ENCODE data around the gene WNK3. TPM values are rescaled to one million over a fixed set of nuclear protein-coding genes. Genes with fewer than 3 reads are reported as not detected.

The WNK3 gene
- total RNA-seq, 4 donors from 2014 or later, result 0.25 to 1.2 (median 0.68) TPM

DNA sequence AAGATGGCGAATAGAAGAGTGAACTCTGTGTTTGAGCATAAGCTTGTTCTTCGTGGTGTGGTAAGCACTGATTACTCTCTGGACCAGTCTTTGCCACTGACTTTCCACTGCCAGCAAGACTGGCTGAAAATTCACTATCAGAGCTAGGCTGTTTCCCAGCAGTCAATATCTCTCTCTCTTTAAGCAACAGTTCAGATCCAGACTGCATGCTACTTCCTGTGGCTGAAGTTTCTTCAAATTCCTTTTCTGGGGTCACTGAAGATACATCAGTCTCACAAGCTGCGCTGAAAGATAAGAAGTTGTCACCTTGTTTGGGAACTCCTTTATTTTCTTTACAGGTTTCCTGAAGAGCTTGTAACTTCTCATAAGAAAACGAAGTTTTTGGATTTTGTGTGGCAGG, 120.8 kb downstream of the WNK3 start:
- no peak overlapping the region for H3K4me3 ChIP-seq (ENCODE audit: low read depth, poor library complexity, severe bottlenecking)
- TF ChIP-seq POLR2A (IDR thresholded peaks at IDR 0.05), result no peak
- TF ChIP-seq, protein P1, sequence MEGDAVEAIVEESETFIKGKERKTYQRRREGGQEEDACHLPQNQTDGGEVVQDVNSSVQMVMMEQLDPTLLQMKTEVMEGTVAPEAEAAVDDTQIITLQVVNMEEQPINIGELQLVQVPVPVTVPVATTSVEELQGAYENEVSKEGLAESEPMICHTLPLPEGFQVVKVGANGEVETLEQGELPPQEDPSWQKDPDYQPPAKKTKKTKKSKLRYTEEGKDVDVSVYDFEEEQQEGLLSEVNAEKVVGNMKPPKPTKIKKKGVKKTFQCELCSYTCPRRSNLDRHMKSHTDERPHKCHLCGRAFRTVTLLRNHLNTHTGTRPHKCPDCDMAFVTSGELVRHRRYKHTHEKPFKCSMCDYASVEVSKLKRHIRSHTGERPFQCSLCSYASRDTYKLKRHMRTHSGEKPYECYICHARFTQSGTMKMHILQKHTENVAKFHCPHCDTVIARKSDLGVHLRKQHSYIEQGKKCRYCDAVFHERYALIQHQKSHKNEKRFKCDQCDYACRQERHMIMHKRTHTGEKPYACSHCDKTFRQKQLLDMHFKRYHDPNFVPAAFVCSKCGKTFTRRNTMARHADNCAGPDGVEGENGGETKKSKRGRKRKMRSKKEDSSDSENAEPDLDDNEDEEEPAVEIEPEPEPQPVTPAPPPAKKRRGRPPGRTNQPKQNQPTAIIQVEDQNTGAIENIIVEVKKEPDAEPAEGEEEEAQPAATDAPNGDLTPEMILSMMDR (IDR thresholded peaks at IDR 0.05), result no peak
- intact Hi-C loops (cut with DNase I; ENCODE audit: low total_unique reads), result no loop called here
- 73 to 96% methylated on average over 4 of the region's 4 CpGs for WGBS, 2 donors
- DNase-seq (ENCODE audit: low spot score in 2 of 2), result no peak

DNA sequence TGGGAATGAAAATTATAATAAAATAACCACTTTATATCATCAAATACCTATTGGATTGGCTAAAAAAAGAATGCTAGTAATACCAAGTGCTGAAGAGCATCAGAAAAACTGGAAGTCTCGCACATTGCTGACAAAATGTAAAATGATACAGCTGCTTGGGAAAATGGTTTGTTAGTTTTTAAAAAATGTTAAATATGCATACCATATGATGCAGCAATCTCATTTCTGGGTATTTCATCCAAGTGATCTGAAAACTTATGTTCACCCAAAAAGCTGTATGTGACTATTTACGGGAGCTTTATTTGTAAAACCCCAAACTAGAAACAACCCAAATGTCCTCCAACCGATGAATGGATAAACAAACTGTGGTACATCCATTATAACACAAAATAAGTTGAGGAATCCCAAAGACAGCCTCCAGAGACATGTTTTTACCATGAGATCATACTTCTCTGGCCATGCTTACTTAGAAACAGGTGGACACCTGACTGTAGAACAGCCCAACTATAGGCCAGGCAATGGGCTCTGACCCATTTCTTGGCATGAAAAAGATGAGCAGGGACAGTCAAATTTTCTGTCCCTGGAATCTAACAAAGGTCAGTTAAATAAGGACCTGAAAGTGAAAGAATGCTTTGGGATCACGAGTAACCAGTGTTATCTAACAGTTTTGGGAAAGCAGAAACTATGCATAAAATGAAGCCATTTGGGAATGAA, 127.3 kb downstream of the WNK3 start:
- TF ChIP-seq, protein P1 (IDR thresholded peaks at IDR 0.05), result no peak
- WGBS, 2 donors, result 78 to 89% methylated on average over 4 of the region's 4 CpGs
- H3K4me3 ChIP-seq (ENCODE audit: low read depth, poor library complexity, severe bottlenecking), result no peak overlapping the region
- DNase-seq (ENCODE audit: low spot score in 2 of 2), result no peak
- intact Hi-C loops (cut with DNase I; ENCODE audit: low total_unique reads), result loop anchor here (1.0 kb wide), 1 partner anchor 22 kb away; no protein-coding TSS in a partner anchor

DNA sequence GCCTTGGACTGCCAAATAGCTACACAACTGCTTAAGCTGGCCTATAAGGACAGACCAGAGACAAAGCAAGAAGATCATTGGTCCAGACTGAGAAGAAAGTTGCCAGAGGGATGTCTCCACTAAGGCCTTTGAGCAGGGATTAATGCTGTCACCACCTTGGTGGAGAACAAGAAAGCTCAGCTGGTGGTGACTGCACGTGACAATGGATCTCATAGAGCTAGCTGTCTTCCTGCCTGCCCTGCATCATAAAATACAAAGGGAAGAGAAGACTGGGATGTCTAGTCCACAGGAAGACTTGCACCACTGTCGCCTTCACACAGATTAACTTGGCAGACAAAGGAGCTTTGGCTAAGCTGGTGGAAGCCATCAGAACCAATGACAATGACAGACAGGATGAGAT, 134.3 kb downstream of the WNK3 start:
- no peak overlapping the region for H3K4me3 ChIP-seq (ENCODE audit: low read depth, poor library complexity, severe bottlenecking)
- DNase-seq (ENCODE audit: low spot score in 2 of 2), result no peak
- intact Hi-C loops (cut with DNase I; ENCODE audit: low total_unique reads), result no loop called here
- 80 to 100% methylated on average over 1 to 2 of the region's 2 CpGs for WGBS, 2 donors
- no peak for TF ChIP-seq POLR2A (IDR thresholded peaks at IDR 0.05)
- TF ChIP-seq, protein P1 (IDR thresholded peaks at IDR 0.05), result no peak

DNA sequence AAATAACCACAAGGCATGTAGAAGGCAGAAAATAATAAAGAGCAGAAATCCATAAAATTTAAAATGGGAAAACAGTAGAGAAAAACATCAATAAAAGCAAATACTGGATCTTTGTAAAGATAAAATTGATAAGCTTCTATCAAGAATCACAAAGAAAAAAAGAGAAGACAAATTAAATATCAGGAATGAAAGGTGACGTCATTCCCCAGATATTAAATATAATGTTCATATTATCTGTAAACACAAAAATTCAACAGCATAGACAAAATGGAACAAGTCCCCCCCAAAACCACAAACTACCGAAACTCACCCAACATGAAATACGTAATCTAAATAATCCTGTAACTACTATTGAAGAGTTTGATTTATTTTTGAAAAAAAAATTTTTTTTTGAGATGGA, 144.2 kb downstream of the WNK3 start:
- TF ChIP-seq, protein P1 (IDR thresholded peaks at IDR 0.05), result no peak
- no peak for TF ChIP-seq POLR2A (IDR thresholded peaks at IDR 0.05)
- H3K4me3 ChIP-seq (ENCODE audit: low read depth, poor library complexity, severe bottlenecking), result no peak overlapping the region
- intact Hi-C loops (cut with DNase I; ENCODE audit: low total_unique reads), result no loop called here
- 92 to 95% methylated on average over 3 of the region's 3 CpGs for WGBS, 2 donors
- no peak for DNase-seq (ENCODE audit: low spot score in 2 of 2)

DNA sequence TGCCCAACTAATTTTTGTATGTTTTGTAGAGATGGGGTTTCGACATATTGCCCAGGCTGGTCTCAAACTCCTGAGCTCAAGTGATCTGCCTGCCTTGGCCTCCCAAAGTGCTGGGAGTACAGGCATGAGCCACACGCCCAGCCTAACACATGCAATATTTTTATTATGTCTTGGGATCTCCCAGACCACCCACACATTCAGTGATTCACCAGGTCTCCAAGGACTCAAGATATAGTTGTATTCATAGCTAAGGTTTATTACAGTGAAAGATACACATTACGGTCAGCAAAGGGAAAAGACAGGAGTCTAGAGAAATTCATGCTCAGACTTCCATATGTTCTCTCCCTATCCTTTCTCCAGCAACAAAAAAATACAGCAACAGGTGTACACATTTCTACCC, 149.3 kb downstream of the WNK3 start:
- DNase-seq (ENCODE audit: low spot score in 2 of 2), result no peak
- WGBS, 2 donors, result 77 to 81% methylated on average over 3 of the region's 3 CpGs
- intact Hi-C loops (cut with DNase I; ENCODE audit: low total_unique reads), result loop anchor here (1.0 kb wide), 1 partner anchor 23 kb away; no protein-coding TSS in a partner anchor
- TF ChIP-seq, protein P1 (IDR thresholded peaks at IDR 0.05), result no peak
- no peak for TF ChIP-seq POLR2A (IDR thresholded peaks at IDR 0.05)
- no peak overlapping the region for H3K4me3 ChIP-seq (ENCODE audit: low read depth, poor library complexity, severe bottlenecking)

- WGBS, 2 donors, result 60 to 85% methylated on average over 6 of the region's 6 CpGs
- no peak overlapping the region for H3K4me3 ChIP-seq (ENCODE audit: low read depth, poor library complexity, severe bottlenecking)
- intact Hi-C loops (cut with DNase I; ENCODE audit: low total_unique reads), result no loop called here
- TF ChIP-seq POLR2A (IDR thresholded peaks at IDR 0.05), result no peak
- TF ChIP-seq, protein P1 (IDR thresholded peaks at IDR 0.05), result no peak
- no peak for DNase-seq (ENCODE audit: low spot score in 2 of 2)
Measured at GRCh38 chrX:54198262-54198661, 159.6 kb downstream of the WNK3 start.

Measured in lower leg skin (tissue), 4 donors.